Prostate gland (tissue), 2 donors: Measurements from ENCODE around the gene OR11H7.

Experiments used
- CTCF ChIP-seq, 4 experiments: fragments of 200-600 bp in 2 of 4; fragments of 450-650 bp in 2 of 4; sonication (generic) in 2 of 4; IDR thresholded peaks; 1 replicate in 3 of 4; 2 replicates in 1 of 4; pipeline ENCODE4 v1.5.1; 2016 to 2019; ENCODE audit warnings: antibody characterized with exemption in 4 of 4, mild to moderate bottlenecking in 2 of 4, moderate library complexity in 2 of 4
- POLR2A ChIP-seq: fragments of 450-650 bp; IDR thresholded peaks from one replicate; pipeline ENCODE4 v1.6.1; 2016; ENCODE audit warnings: antibody characterized with exemption, mild to moderate bottlenecking
- POLR2AphosphoS5 ChIP-seq: sonication (generic); formaldehyde crosslinking; IDR thresholded peaks from one replicate; pipeline ENCODE4 v1.6.1; 2017; ENCODE audit warnings: antibody characterized with exemption

DNA sequence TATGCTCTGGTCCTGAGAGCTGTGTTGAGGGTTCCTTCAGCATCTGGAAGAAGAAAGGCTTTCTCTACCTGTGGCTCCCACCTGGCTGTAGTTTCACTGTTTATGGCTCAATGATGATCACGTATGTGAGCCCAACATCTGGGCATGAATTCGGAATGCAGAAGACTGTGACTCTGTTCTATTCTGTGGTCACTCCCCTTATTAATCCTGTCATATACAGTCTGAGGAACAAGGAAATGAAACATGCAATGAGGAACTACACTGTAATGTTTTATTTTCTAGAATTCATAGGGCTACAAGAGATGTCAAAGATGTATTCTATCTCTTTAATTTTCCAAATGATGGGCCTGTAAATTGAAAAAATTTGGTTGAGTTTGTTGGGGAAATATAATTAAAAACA, 48.9 kb upstream of the OR11H7 start:
- TF ChIP-seq CTCF (IDR thresholded peaks at IDR 0.05): no peak
- TF ChIP-seq POLR2A: no peak
- no peak for TF ChIP-seq POLR2AphosphoS5
